Activated CD8-positive, alpha-beta memory T cell treated with anti-CD3 and anti-CD28 coated beads, Interleukin-2, amount 50 U/mL, for 4 hours (primary cell): ENCODE measurements around the gene ENOX1.

Experiments
- DNase-seq: peaks from one replicate; pipeline ENCODE4 v3.0.0-alpha.2; 2020

ENOX1 gene

DNA sequence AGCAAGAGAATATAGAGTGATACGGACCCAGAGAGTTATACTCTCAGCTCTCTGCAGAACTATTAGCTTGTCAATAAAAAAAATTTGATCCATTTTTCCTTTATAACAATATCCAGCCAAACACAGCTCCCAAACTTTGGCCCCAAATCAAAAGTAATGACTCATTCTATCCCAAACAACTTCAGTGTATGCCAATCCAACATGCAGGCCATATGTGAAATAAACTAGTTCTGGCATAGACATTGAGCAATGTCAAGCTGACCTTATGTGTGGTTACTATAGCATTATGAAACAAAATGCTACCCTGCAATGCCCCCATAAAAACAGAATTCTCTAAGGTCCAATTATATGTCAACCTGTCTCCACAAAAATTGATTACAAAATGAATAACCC lies 553.9 kb downstream of the ENOX1 start:
- DNase-seq, result no peak

DNA sequence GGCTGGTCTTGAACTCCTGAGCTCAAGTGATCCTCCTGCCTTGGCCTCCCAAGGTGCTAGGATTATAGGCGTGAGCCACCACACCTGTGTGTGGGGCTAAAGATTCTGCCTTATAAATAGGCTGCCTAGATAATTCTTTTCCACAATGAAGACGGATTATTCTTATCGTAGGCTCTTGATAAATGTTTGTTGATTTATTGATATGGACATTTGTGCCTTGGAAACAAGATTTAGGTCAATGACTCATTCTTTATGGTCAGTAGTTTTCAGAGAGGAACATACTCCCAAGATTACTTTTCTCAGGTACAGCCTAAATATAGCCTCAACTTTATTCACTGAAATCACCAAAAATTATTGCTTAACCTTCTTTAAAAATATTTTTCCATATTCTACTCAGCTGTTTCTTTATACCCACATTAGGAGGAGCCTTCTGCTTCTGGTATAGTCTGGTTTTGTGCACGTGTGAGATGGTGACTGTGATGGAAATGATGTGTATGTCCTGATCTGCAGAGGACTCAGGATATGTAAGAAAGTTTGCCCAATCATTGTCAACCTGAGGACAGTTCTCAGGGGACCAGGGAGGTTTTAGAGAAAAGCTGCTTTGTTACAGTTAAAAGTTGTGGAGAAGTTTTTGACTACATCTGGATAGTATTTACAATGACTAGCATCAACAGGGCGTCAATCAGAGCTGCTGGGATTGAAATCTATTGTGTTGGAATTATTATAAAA lies 554.5 kb downstream of the ENOX1 start:
- no peak for DNase-seq

DNA sequence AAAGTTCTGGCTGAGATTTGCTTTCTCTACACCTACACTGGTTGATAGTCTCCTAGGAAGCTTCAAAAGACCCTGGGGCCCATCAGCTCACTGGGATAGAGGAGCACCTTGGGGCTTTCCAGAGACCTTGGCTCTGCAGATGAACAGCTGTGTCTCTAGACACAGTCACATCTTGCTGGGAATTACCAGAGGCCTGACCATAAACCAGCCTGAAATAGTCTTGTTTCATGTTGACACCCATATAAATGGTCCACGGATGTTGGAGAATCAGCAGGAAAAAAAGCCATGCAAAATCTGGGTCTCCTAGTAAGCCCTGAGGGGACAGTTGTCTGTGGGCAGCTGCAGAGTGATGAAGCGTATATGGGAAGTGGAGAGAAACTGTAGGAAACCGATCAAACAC lies 555.8 kb downstream of the ENOX1 start:
- no peak for DNase-seq

DNA sequence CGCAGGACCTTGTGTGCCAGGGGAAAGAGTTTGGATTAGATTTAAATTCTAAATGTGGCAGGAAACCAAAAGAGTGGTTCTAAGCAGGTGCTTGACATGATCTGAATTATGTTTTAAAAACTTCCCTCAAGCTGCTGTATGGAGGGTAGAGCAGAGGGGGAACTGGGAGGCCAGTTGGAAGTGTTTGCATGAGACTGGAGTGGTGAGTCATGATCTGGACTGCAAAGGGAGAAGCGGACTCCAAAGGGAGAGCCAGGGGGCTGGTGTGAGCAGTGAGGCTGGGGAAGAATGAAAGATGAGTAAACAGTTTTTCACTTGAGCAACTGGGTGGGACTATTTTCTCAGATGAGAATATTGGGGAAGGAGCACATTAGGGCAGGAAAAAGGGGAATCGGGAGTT lies 557.3 kb downstream of the ENOX1 start:
- DNase-seq, result no peak

DNA sequence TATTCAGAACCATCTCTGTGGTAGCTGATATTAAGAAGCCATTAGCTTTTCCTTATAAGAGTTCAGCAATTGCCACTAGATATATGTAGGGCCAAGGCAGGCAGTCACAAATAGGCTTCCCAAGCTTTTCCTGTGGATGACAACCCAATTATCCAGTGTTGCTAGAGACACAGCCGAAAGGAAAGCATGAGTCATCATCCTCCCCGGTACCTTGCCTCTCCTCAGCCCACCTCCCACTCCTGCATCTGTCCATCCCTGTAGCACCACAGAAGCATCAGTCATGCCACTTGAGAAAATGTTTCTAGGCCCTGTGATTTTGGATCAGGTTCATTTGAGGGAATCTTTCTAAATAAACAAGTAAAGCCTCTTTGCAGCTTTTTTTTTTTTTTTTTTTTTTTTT lies 559.1 kb downstream of the ENOX1 start:
- DNase-seq, result no peak

DNA sequence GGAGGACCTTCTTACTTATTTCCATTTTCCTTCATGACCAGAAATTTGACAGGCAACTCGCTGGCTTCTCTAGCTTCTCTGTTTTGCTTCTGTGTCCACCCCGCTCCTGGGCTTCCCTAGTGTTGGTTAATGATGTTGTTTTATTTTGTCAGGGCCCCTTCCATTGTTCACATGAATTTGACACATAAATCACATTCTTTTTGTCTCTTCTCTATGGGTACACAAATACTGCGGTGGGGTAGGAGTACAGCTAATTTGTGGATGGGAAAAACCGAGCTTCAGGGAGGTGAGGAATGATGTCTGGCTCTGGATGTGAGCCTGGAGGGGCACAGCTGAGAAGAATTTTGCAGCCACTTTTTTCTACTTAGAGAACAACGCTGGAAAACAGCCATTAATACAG lies 563.6 kb downstream of the ENOX1 start:
- no peak for DNase-seq

DNA sequence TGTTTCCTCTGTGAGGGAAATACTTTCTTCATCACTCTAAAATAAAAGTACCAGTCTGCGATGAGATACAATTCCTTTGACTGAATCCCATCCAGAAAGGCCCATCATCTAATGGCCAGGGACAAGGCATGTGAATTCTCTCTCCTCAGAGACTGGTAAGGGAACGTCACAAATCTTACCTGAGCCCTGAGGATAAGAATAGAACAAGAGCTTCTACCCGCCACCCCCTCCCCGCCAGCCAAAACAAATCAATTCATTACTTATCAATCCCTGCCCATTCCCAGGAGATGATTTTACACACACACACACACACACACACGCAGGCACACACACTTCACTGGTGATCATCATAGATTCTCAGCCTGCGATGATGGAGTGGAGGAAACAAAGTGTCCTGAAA lies 564.7 kb downstream of the ENOX1 start:
- DNase-seq, result no peak

DNA sequence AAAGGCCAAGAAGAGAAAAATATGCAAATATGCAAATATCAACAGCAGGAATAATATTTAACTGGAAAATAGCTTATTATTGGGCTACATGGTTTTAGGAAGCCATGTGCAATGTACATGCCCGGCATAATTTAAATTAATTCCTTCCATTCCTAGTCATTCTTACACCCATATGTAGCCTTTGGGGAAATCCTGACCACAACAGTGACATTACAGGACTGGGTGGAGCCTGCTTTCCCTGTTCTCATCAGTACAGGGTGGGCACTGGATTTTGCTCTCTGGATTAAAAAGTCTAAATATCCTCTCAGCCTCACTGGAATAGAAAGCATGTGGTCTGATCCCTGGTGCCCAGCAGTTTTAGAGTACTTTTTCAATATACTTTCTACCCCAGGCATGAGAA lies 565.2 kb downstream of the ENOX1 start:
- no peak for DNase-seq

DNA sequence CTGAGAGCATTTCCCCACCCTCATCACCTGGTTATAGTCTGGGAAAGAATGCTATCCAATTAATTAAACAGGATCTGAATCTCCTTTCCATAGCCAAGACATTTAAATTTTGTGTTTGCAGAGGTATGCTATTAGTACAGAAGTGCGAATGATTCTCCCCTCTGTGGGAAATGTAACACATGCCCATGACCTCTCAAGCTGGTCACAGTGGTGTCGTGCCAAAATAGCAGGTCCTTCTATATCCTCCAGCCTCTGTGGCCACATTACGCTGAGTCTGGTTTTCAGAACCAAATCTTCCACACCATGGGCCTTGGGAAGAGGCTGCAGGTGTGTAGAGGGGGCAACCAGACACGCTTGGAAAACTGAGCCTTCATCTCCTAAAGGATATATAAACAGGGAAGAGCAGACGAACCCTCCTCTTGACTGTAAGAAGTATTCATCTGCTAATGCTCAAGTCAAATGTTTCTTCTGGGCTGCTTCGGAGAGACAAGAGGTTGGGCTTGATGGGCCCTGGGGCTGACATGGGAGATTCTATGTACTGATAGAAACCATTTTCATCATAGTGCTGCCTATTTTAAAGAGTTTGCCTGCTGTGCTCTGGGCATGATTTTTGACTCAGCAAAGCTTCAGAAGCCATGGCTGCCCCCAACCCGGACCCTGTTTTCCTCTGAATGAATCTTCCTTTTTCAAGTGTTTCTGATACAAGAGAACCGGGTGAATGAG lies 565.7 kb downstream of the ENOX1 start:
- DNase-seq, result no peak

DNA sequence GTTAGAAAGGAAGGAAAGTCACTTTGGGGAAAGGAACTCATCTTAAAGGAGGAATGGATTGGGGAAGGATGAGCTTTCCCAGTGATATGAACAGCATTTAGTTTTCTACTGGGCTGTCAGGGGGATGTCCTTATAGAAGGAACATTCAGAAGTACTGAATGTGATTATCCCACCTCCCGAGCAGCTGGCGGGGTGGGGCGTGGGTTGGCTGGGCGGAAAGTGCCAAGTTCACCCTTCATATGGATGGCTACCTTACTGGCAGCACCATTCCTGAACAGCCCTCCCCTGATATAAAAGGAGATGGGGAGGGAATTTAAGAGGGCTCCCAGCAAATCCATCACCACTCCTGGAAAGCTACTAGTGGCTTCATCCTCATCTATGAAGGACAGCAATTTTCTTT lies 572.6 kb downstream of the ENOX1 start:
- DNase-seq, result no peak

DNA sequence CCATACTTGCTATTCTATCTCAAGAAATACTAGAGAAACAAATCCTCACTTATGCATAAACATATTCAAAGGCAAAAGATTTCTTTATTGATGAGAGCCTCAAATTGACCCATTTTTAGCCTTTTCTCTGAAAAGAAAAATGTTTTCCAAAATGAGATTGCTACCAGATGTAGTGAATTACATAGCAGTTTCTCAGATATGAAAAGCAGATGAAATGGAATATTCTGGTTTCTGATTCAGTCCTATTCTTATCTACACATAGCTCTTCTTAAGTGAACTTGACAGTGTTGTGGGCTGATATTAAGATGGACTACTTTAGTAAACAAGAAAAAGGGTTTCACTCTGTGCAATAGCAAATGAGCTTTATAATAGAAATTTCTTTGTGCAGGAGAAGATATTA lies 579.9 kb downstream of the ENOX1 start:
- no peak for DNase-seq

DNA sequence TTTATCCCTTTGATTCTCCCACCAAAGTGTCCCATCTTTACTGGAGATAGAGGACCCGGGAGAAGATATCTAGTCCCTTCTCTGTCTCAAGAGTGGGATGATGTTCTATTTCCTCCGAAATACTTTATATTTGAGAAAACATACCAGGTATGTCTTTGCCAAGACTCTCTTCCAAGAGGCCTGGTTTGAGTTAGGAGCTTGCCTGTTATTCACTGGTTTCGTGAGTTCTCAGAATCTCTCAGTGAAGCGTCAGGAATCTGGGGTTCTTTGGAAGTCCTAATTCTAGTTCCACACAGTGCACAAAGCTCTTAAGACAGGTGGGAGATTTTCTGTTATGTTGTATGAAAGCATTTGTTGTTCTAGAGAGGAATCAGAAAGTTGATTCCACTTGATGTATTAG lies 581.4 kb downstream of the ENOX1 start:
- no peak for DNase-seq

DNA sequence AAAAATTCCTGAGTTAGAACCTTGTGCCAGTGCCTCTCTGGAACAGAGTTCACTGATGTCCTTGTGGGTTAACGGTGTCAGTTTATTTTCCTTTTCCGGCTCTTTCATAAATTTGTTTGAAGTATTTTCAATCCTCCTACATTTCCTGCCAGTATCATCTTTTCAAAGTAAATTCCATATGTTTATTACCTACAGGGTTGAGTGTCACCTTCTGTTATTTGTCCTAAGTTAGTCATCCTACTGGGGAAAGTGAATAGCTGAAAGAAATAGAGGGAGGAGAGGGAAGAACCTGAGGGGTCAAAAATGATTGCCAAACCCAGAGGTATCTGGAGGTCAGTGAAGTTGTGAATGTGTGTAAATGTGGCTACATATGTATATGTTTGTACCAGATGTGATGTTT lies 582.2 kb downstream of the ENOX1 start:
- no peak for DNase-seq

DNA sequence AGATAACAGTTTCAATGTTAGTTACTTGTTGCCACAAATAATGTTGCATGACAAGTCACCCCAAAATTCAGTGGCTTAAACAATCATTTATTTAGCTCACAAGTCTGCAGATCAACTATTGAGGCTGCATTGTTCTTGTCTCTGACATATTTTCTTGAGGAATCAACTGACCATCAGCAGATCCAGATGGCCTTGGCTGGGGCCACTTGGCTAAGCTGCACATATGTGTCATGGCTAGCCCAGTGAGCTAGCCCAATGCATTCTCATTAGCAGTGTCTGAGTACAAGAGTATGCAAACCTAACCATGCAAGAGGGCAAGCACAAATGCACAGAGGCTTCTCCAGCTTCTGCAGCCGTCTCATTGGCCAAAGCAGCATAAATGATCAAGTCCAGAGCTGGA lies 583.0 kb downstream of the ENOX1 start:
- DNase-seq, result no peak

DNA sequence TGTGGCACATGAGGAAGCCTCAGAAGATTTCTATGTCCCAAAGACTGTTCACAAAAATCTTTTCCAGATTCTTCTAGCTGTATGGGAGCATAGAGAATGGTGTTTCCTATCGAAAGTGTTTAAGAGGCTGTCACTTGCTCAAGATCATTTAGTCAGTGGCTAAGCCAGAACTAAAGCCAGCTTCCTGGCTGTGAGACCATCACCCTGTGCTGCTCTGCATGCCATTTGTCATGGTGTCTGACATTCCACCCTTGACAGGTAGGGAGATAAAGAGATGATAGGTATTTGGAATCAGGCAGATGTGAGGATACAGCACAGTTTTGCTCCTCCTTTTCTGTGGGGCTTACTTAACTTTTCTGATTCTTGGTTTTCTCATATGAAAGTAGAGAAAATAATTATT lies 586.0 kb downstream of the ENOX1 start:
- DNase-seq, result no peak

DNA sequence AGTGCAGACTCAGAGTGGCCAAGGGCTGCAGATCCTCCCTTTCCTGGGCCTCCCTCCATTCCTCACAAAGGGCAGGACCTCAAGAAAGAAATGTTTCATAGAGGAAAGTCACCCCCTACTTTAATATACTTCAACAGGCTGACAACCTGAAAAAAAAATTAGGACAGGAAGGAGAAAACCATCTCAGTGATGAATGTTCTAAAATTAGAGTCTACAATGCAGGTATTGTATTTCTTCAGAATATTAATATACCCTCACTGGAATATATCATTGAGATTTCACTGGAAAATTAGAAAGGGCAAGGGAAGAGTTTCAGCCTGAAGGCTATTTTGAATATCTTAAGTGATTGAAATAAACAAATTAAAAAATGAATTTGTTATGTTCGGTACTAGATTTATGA lies 586.5 kb downstream of the ENOX1 start:
- DNase-seq, result no peak

DNA sequence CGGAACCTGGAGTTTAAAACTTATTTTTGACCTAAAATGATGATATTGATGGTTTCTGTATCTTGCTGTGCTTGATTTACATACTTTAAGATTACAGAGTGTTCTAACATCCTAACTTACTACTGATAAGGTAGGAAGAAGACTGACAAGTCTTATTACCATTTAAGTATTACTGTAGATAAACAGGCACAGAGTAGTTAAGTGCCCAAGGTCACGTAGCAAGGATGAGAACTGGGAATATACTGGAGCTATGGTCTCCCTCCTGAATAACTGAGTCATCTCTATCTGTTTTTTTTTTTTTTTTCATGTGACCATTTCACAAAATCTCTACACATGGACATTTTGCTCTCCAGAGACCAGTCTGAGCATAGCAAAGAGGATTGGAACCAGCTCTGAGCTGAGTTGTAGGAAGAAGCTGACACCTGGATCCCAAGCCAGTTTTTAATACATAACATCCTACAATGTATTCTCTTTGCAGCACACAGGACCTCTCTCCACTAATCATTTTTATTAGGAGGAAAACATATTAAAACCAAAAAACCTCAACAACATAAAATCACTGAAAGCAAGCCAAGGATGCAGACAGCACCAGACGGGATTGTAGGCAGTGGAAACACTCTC lies 589.9 kb downstream of the ENOX1 start:
- DNase-seq, result no peak

DNA sequence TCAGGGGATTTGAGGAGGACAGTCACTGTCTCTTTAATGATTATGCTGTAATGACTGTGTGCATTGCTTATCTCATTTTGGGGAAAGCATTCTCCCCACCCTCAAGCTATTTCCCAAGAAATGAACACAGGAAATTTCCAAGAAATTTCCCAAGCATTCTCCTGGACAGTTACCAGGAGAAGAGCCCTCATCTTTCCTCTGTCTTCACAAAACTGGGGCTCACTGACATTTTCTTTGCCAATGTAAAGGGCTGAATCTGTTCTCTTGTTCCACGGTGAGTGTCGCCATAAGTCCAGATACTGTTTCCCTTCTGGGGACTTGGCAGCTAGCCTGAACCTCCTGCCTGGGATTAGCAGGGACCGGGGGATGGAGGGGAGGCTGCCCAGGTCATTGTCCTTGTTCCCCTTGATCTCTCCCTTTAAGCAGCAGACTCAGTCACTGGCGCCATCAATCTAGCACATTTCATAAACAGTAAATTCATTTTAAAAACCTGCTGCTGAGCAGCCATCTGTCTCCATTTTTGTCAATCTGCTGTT lies 590.6 kb downstream of the ENOX1 start:
- DNase-seq, result no peak

DNA sequence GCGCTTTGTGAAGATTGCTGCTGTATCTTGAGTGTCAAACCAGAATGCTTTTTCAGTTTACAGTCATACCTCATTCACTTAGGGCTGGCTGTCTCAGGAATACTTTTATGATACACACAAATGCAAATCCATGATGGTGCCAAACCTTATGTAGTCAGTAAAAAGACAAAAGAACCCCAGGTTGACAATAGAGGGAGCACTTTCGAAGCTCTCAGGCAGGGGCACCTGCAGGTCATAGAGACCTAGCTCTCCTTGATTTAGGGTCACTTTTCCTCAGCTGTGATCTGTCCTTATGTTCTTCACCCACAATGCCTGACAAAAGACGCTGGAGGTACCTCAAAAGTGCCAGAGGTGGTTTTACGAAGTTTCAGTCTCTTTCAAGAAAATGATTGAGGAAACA lies 591.2 kb downstream of the ENOX1 start:
- DNase-seq, result no peak

DNA sequence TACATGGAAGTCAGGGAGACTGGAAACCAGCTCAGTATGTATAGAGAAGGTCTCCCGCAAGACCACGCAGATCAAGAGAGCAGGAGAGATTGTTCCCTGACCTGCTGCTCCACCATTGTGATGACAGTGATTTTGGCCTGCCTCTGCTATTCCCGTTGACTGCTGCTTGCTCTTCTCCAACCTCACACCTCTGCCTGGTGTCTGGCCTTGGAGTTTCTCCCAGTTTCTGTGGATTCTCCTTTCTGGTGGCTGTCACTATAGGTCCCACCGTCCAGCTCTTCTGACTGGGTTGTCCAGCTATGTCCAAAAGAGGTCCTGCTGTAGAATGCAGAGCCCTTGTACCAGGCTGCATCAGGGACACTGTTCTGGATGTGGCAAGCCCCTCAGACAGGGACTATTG lies 591.7 kb downstream of the ENOX1 start:
- DNase-seq, result no peak

DNA sequence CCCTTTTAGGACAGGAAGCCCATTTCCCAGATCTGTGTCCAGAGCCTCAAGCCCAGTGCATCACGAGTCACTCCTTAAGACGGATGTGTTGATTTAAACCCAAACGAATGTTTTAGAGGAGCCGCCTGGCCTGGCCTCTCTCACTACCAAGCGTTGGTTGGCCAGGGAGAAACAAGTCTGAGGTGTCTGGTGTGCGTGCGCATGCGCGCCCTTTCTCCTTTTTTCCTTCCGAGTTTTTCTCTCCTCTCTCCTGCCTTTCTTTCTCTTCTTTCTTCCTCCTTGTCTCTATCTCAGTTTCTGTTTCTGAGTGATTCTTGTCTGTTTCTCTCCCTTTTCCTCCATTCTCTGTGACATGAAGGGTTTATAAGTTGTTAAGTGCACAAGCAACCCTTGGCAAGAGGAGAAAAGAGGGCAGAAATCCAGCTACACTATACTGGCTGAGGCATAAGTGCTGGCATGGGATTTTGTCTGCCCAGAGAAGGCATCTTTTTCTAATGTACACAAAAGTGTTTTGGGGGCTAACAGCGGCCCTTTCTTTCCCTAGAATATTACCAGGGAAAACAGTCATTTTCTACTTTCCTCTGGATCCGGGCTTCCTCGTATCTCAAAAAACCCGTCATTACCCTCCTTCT lies 592.9 kb downstream of the ENOX1 start:
- no peak for DNase-seq

DNA sequence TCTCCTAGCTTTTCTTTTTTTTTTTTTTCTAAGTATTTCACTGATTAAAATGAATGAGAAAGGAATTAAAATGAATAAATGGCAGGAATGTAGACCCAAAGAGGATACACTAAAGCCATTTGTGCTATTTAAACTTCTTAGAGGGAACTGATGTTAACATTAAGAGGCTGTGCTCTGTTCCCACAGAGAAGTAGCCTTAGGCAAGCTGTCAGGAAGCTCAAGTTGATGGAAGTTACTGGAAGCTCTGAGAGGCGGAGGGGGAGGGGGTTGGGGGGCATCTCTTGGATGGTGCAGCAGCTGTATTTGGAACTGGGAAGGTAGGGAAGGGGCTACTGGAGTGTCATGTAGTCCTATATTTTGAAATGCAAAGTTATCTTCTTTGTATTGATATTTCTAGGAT lies 595.2 kb downstream of the ENOX1 start:
- DNase-seq, result no peak

DNA sequence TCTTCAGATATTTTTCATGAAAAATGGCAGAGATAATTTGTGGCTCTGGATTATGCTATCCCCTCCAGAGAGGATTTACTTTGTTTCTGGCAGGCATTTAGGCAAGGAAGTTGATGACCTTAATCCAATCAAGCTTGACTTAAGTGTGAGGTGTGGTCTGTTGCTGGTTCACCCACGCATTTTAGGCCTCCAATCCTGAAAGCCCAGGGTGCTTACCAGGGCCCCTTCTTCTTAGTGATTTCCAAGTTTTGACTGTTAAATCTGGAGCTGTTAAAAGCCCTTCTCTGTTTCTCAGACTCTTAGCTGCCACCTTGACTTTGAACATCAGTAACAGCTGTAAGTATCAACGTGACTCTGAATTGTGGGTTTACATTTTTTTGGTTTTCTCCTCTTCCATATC lies 601.5 kb downstream of the ENOX1 start:
- no peak for DNase-seq

DNA sequence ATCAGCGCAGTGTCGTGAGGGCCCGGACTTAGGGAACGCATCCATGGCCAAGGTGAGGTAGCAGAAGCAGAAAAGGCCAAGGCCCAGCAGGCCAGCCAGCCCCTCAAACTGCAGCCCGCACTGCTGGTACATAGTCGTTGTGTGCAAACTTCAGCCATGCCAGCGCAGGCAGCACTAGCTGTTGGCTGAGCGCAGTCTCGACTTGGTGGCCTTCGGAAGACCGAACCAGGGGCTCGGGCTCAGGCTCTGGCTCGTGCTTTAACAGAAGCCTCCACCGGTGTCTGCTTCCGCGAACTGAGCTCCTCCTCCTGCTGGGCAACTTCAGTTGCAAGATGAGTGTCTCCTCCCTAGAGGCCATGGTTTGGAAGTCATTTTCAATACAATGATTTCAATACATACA lies 605.9 kb downstream of the ENOX1 start:
- DNase-seq, result no peak
